AG10803 (cell line): ENCODE measurements around the gene USP40.

Source experiments
- DNase-seq: peaks from one replicate; pipeline ENCODE4 v3.0.0; 2010; ENCODE audit warnings: low read depth
- H3K4me3 ChIP-seq: 2 replicates; pipeline ENCODE4 v1.5.1; 2011; ENCODE audit warnings: mild to moderate bottlenecking, low read length, control low read depth
- CTCF ChIP-seq: conservative IDR thresholded peaks from 2 replicates; pipeline ENCODE4 v1.5.1; 2011; ENCODE audit warnings: mild to moderate bottlenecking, low read length, control low read depth, inconsistent platforms

USP40 gene

GRCh38 chr2:233487748-233488345 lies 78.7 kb downstream of the USP40 start:
- TF ChIP-seq CTCF = no peak
- H3K4me3 ChIP-seq = no peak overlapping the region

GRCh38 chr2:233486778-233487552 lies 79.6 kb downstream of the USP40 start:
- TF ChIP-seq CTCF = no peak
- DNase-seq = peak; percentile 78
- H3K4me3 ChIP-seq = no peak overlapping the region

More at GRCh38 chr2:233487748-233488345, 78.7 kb downstream of the USP40 start:
- DNase-seq = peak; percentile 5

GRCh38 chr2:233486357-233486756 lies 80.2 kb downstream of the USP40 start:
- no peak for TF ChIP-seq CTCF
- no peak overlapping the region for H3K4me3 ChIP-seq
- no peak for DNase-seq

- no peak for DNase-seq
- TF ChIP-seq CTCF = no peak
Measured at GRCh38 chr2:233485726-233486125, 80.9 kb downstream of the USP40 start.

GRCh38 chr2:233482616-233483015 lies 84.0 kb downstream of the USP40 start:
- DNase-seq = no peak
- TF ChIP-seq CTCF = no peak
- H3K4me3 ChIP-seq = no peak overlapping the region

More at GRCh38 chr2:233485726-233486125, 80.9 kb downstream of the USP40 start:
- H3K4me3 ChIP-seq = no peak overlapping the region

GRCh38 chr2:233481368-233482142 lies 85.0 kb downstream of the USP40 start:
- DNase-seq = no peak
- no peak overlapping the region for H3K4me3 ChIP-seq
- no peak for TF ChIP-seq CTCF
